NB4 (cell line): ENCODE measurements around the gene IDH1.

Experiments
- CTCF ChIP-seq: IDR thresholded peaks from one replicate; pipeline ENCODE4 v1.5.1; 2012; ENCODE audit warnings: low read depth, low read length
- POLR2A ChIP-seq: IDR thresholded peaks from 2 replicates; pipeline ENCODE4 v1.6.1; 2011; ENCODE audit warnings: mild to moderate bottlenecking; ENCODE audit not compliant: insufficient read length; ENCODE audit errors: extremely low read depth

- TF ChIP-seq CTCF: no peak
- no peak for TF ChIP-seq POLR2A
Measured at GRCh38 chr2:208278549-208278948, 23.7 kb upstream of the IDH1 start.
